GM19239 (cell line): ENCODE measurements around the gene PPARD.
"Not testable (repeated sequence)": the region's sequence is repeated elsewhere in the genome, so short reads cannot be mapped to it uniquely, and the experiment has no call there.

Source experiments
- DNase-seq: peaks from one replicate; pipeline ENCODE4 v3.0.0; 2011; ENCODE audit warnings: low spot score; ENCODE audit not compliant: insufficient read length
- FAIRE-seq: peaks from 2 replicates; lab custom pipeline; 2011; peaks lifted over from hg19 to GRCh38; lab: Jason Lieb, UNC

The PPARD gene

GRCh38 chr6:35311390-35312075 lies 30.8 kb upstream of the PPARD start:
- FAIRE-seq (peak; percentile 68), DNase-seq (peak; percentile 55)

- no peak for FAIRE-seq
- DNase-seq: no peak
These were observed 30.1 kb upstream of the PPARD start for GRCh38 chr6:35312076-35312800.

GRCh38 chr6:35312807-35313206 lies 29.6 kb upstream of the PPARD start:
- FAIRE-seq (no peak), DNase-seq (no peak)

- DNase-seq (no peak), FAIRE-seq (no peak)
These were observed 24.7 kb upstream of the PPARD start for GRCh38 chr6:35317483-35318195.

- no peak for DNase-seq
- FAIRE-seq: no peak
These were observed 23.9 kb upstream of the PPARD start for GRCh38 chr6:35318196-35319171.

GRCh38 chr6:35319346-35320030 lies 22.9 kb upstream of the PPARD start:
- DNase-seq (no peak), FAIRE-seq (no peak)

- FAIRE-seq (no peak), DNase-seq (no peak)
These were observed 22.3 kb upstream of the PPARD start for GRCh38 chr6:35320031-35320410.

- FAIRE-seq (no peak), DNase-seq (no peak)
These were observed 21.3 kb upstream of the PPARD start for GRCh38 chr6:35321091-35321490.

- DNase-seq: peak; percentile 75
- peak; percentile 76 for FAIRE-seq
These were observed 14.9 kb upstream of the PPARD start for GRCh38 chr6:35327349-35328027.

- DNase-seq: no peak
- FAIRE-seq: no peak
These were observed 14.1 kb upstream of the PPARD start for GRCh38 chr6:35328108-35328723.

- DNase-seq, FAIRE-seq: not testable (repeated sequence)
These were observed 13.4 kb upstream of the PPARD start for GRCh38 chr6:35328965-35329364.

- DNase-seq: no peak
- no peak for FAIRE-seq
These were observed 11.7 kb upstream of the PPARD start for GRCh38 chr6:35330541-35331119.

- not testable (repeated sequence) for FAIRE-seq, DNase-seq
These were observed 10.1 kb upstream of the PPARD start for GRCh38 chr6:35332074-35332887.

GRCh38 chr6:35341557-35341956 lies 801 bp upstream of the PPARD start:
- no peak for DNase-seq

GRCh38 chr6:35343092-35343834 lies 905 bp downstream of the PPARD start:
- DNase-seq (no peak), FAIRE-seq (peak; percentile 4)

More at GRCh38 chr6:35341557-35341956, 801 bp upstream of the PPARD start:
- FAIRE-seq: no peak

GRCh38 chr6:35343835-35344550 lies 1.6 kb downstream of the PPARD start:
- no peak for DNase-seq

More at GRCh38 chr6:35343835-35344550, 1.6 kb downstream of the PPARD start:
- FAIRE-seq: no peak
